GM23338 (cell line): ENCODE results near the gene PLCH2. TPM values are rescaled to one million over a fixed set of nuclear protein-coding genes. Genes with fewer than 3 reads are reported as not detected.

ENCODE experiments used
- ATAC-seq: fragments of 200-7000 bp; cut with Tn5 transposase; 3 replicates; pipeline ENCODE4 v1.9.1; 2020
- DNase-seq: peaks from one replicate; pipeline ENCODE4 v3.0.0-alpha.2; 2015; ENCODE audit warnings: low spot score
- H2AFZ ChIP-seq: fragments of 200-600 bp; sonication (generic); 2 replicates; pipeline ENCODE4 v1.8.0; 2016; ENCODE audit warnings: antibody characterized with exemption, mild to moderate bottlenecking, moderate library complexity
- H3F3A ChIP-seq: fragments of 200-600 bp; sonication (generic); replicated peaks from 2 replicates; pipeline ENCODE4 v1.8.0; 2017; ENCODE audit warnings: antibody characterized with exemption, mixed run types, low read depth
- H3K27ac ChIP-seq: fragments of 200-600 bp; sonication (generic); 2 replicates; pipeline ENCODE4 v1.6.1; 2016; ENCODE audit warnings: low read depth
- H3K27me3 ChIP-seq: fragments of 200-600 bp; sonication (generic); 2 replicates; pipeline ENCODE4 v1.8.0; 2016; ENCODE audit warnings: mild to moderate bottlenecking, mixed run types, moderate library complexity; ENCODE audit not compliant: insufficient read depth
- H3K36me3 ChIP-seq: fragments of 200-600 bp; sonication (generic); 2 replicates; pipeline ENCODE4 v1.8.0; 2016; ENCODE audit warnings: mild to moderate bottlenecking; ENCODE audit not compliant: insufficient read depth
- H3K4me1 ChIP-seq: fragments of 200-600 bp; sonication (generic); 2 replicates; pipeline ENCODE4 v1.8.0; 2016; ENCODE audit warnings: mild to moderate bottlenecking, moderate library complexity; ENCODE audit not compliant: insufficient read depth
- H3K4me2 ChIP-seq: fragments of 200-600 bp; sonication (generic); 2 replicates; pipeline ENCODE4 v1.7.1; 2017; ENCODE audit warnings: mixed run types
- H3K4me3 ChIP-seq: fragments of 200-600 bp; sonication (generic); 2 replicates; pipeline ENCODE4 v1.6.1; 2016; ENCODE audit warnings: mixed run types
- H3K79me2 ChIP-seq: fragments of 200-600 bp; sonication (generic); replicated peaks from 2 replicates; pipeline ENCODE4 v1.8.0; 2017; ENCODE audit warnings: mild to moderate bottlenecking; ENCODE audit not compliant: insufficient read depth
- H3K9me2 ChIP-seq: fragments of 200-600 bp; sonication (generic); 2 replicates; pipeline ENCODE4 v1.8.0; 2017; ENCODE audit not compliant: insufficient read depth
- H4K20me1 ChIP-seq: fragments of 200-600 bp; sonication (generic); replicated peaks from 2 replicates; pipeline ENCODE4 v1.8.0; 2017; ENCODE audit warnings: mild to moderate bottlenecking; ENCODE audit not compliant: insufficient read depth
- H3K27ac Mint-ChIP-seq: 2 replicates; pipeline ENCODE4 v1.8.0; 2020; ENCODE audit warnings: inconsistent platforms, mild to moderate bottlenecking, moderate library complexity, mixed read lengths
- H3K27me3 Mint-ChIP-seq: 3 replicates; pipeline ENCODE4 v1.8.0; 2022; ENCODE audit warnings: low read depth, mild to moderate bottlenecking, moderate library complexity, mixed read lengths, inconsistent platforms; ENCODE audit not compliant: insufficient read depth, poor library complexity
- H3K36me3 Mint-ChIP-seq: 3 replicates; pipeline ENCODE4 v1.8.0; 2021; ENCODE audit warnings: low read depth, mild to moderate bottlenecking, inconsistent platforms, moderate library complexity, mixed read lengths
- H3K4me1 Mint-ChIP-seq: 3 replicates; pipeline ENCODE4 v1.8.0; 2020; ENCODE audit warnings: mild to moderate bottlenecking, inconsistent platforms, mixed read lengths
- H3K4me3 Mint-ChIP-seq: 3 replicates; pipeline ENCODE4 v1.8.0; 2021; ENCODE audit warnings: moderate library complexity, mild to moderate bottlenecking, inconsistent platforms, mixed read lengths
- H3K9me3 Mint-ChIP-seq: 3 replicates; pipeline ENCODE4 v1.8.0; 2020; ENCODE audit warnings: moderate library complexity, mild to moderate bottlenecking, inconsistent platforms, mixed read lengths
- EZH2 ChIP-seq: fragments of 200-600 bp; sonication (generic); IDR thresholded peaks from one replicate; pipeline ENCODE4 v1.8.0; 2017; ENCODE audit warnings: antibody characterized with exemption, mild to moderate bottlenecking, low read depth; ENCODE audit not compliant: unreplicated experiment
- EZH2phosphoT487 ChIP-seq: fragments of 200-600 bp; sonication (generic); IDR thresholded peaks from one replicate; pipeline ENCODE4 v1.8.1; 2018; ENCODE audit warnings: antibody characterized with exemption; ENCODE audit not compliant: unreplicated experiment
- STAT1 ChIP-seq: IDR thresholded peaks from one replicate; pipeline ENCODE4 v1.6.1; 2016; ENCODE audit warnings: antibody characterized with exemption; ENCODE audit not compliant: unreplicated experiment
- ZNF114 ChIP-seq: fragments of 250-450 bp; sonication (Bioruptor Pico); IDR thresholded peaks from 2 replicates; pipeline ENCODE4 v1.5.0; 2020; ENCODE audit warnings: mild to moderate bottlenecking, moderate library complexity
- ZNF331 ChIP-seq: fragments of 250-450 bp; sonication (Bioruptor Pico); IDR thresholded peaks from 2 replicates; pipeline ENCODE4 v1.5.0; 2020; ENCODE audit warnings: low read depth, mild to moderate bottlenecking, moderate library complexity
- polyA plus RNA-seq: library from polyadenylated mRNA; unstranded; fragments of >200 nt; fragmentation: Nextera tagmentation; extraction: Ambion mirVana; gene quantifications from 2 replicates; pipeline ENCODE4 v1.2.1, GENCODE V29; 2016
- total RNA-seq: library from RNA; depleted of rRNA; stranded (reverse); fragments of >200 nt; shearing (Covaris generic); gene quantifications from 2 replicates; pipeline ENCODE4 v1.2.3, GENCODE V29; 2014
- TF ChIP-seq, protein P1 (sequence below): IDR thresholded peaks from 2 replicates; pipeline ENCODE4 v1.6.1; 2016; ENCODE audit warnings: antibody characterized with exemption
- TF ChIP-seq, protein P2 (sequence below): IDR thresholded peaks from one replicate; pipeline ENCODE4 v1.6.1; 2018; ENCODE audit warnings: antibody characterized with exemption; ENCODE audit not compliant: unreplicated experiment
- TF ChIP-seq, protein P3 (sequence below): fragments of 250-450 bp; sonication (Bioruptor Pico); IDR thresholded peaks from 2 replicates; pipeline ENCODE4 v1.5.0; 2020; ENCODE audit warnings: mild to moderate bottlenecking, moderate library complexity

PLCH2 gene
- total and polyA plus RNA-seq, 2 experiments from 2014 or later: 0.31 TPM; not detected in 1

DNA sequence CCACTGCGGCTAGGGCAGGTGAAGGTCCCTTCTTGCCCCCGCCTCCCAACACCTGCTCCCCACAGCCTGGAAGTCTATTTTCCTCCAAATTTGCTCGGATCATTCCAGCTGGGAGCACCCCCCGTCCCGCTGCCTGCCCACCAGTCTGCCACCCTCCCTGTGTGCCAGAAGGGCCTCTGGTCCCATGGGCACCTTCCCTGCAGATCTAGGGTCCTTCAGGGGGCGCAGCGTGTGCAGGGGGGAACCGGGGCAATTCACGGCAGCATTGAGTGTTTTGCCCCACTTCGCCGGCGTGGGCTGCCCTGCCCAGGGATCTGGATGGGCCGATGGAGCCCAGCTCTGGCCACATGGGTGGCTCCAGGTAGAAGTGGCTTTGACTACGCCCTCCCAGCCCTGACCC, 37.4 kb upstream of the PLCH2 start:
- no peaks in the 10 kb centered on the region for H4K20me1 ChIP-seq
- no peak overlapping the region for H3K4me2 ChIP-seq
- no peaks in the 10 kb centered on the region for H3K9me3 Mint-ChIP-seq
- no peak overlapping the region for H3K4me3 ChIP-seq
- H3K27me3 ChIP-seq: peaks cover 11% of the 10 kb centered on the region
- H3K9me2 ChIP-seq: no peaks in the 10 kb centered on the region
- H3K27ac ChIP-seq: no peak overlapping the region
- H3K27me3 Mint-ChIP-seq: peaks cover 6% of the 10 kb centered on the region
- ATAC-seq: no peak
- H3K79me2 ChIP-seq: no peaks in the 10 kb centered on the region
- H3F3A ChIP-seq: no peaks in the 10 kb centered on the region
- no peaks in the 10 kb centered on the region for H3K36me3 Mint-ChIP-seq
- H3K4me1 Mint-ChIP-seq: no peaks in the 10 kb centered on the region
- no peak overlapping the region for H3K4me3 Mint-ChIP-seq
- no peak overlapping the region for H2AFZ ChIP-seq
- H3K4me1 ChIP-seq: no peaks in the 10 kb centered on the region
- H3K36me3 ChIP-seq: no peaks in the 10 kb centered on the region
- H3K27ac Mint-ChIP-seq: no peak overlapping the region
- DNase-seq: no peak
- no peak for TF ChIP-seq EZH2phosphoT487
- TF ChIP-seq, protein P1, sequence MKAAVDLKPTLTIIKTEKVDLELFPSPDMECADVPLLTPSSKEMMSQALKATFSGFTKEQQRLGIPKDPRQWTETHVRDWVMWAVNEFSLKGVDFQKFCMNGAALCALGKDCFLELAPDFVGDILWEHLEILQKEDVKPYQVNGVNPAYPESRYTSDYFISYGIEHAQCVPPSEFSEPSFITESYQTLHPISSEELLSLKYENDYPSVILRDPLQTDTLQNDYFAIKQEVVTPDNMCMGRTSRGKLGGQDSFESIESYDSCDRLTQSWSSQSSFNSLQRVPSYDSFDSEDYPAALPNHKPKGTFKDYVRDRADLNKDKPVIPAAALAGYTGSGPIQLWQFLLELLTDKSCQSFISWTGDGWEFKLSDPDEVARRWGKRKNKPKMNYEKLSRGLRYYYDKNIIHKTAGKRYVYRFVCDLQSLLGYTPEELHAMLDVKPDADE: no peak
- no peak for TF ChIP-seq EZH2
- TF ChIP-seq, protein P2, sequence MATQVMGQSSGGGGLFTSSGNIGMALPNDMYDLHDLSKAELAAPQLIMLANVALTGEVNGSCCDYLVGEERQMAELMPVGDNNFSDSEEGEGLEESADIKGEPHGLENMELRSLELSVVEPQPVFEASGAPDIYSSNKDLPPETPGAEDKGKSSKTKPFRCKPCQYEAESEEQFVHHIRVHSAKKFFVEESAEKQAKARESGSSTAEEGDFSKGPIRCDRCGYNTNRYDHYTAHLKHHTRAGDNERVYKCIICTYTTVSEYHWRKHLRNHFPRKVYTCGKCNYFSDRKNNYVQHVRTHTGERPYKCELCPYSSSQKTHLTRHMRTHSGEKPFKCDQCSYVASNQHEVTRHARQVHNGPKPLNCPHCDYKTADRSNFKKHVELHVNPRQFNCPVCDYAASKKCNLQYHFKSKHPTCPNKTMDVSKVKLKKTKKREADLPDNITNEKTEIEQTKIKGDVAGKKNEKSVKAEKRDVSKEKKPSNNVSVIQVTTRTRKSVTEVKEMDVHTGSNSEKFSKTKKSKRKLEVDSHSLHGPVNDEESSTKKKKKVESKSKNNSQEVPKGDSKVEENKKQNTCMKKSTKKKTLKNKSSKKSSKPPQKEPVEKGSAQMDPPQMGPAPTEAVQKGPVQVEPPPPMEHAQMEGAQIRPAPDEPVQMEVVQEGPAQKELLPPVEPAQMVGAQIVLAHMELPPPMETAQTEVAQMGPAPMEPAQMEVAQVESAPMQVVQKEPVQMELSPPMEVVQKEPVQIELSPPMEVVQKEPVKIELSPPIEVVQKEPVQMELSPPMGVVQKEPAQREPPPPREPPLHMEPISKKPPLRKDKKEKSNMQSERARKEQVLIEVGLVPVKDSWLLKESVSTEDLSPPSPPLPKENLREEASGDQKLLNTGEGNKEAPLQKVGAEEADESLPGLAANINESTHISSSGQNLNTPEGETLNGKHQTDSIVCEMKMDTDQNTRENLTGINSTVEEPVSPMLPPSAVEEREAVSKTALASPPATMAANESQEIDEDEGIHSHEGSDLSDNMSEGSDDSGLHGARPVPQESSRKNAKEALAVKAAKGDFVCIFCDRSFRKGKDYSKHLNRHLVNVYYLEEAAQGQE: no peak
- TF ChIP-seq, protein P3, sequence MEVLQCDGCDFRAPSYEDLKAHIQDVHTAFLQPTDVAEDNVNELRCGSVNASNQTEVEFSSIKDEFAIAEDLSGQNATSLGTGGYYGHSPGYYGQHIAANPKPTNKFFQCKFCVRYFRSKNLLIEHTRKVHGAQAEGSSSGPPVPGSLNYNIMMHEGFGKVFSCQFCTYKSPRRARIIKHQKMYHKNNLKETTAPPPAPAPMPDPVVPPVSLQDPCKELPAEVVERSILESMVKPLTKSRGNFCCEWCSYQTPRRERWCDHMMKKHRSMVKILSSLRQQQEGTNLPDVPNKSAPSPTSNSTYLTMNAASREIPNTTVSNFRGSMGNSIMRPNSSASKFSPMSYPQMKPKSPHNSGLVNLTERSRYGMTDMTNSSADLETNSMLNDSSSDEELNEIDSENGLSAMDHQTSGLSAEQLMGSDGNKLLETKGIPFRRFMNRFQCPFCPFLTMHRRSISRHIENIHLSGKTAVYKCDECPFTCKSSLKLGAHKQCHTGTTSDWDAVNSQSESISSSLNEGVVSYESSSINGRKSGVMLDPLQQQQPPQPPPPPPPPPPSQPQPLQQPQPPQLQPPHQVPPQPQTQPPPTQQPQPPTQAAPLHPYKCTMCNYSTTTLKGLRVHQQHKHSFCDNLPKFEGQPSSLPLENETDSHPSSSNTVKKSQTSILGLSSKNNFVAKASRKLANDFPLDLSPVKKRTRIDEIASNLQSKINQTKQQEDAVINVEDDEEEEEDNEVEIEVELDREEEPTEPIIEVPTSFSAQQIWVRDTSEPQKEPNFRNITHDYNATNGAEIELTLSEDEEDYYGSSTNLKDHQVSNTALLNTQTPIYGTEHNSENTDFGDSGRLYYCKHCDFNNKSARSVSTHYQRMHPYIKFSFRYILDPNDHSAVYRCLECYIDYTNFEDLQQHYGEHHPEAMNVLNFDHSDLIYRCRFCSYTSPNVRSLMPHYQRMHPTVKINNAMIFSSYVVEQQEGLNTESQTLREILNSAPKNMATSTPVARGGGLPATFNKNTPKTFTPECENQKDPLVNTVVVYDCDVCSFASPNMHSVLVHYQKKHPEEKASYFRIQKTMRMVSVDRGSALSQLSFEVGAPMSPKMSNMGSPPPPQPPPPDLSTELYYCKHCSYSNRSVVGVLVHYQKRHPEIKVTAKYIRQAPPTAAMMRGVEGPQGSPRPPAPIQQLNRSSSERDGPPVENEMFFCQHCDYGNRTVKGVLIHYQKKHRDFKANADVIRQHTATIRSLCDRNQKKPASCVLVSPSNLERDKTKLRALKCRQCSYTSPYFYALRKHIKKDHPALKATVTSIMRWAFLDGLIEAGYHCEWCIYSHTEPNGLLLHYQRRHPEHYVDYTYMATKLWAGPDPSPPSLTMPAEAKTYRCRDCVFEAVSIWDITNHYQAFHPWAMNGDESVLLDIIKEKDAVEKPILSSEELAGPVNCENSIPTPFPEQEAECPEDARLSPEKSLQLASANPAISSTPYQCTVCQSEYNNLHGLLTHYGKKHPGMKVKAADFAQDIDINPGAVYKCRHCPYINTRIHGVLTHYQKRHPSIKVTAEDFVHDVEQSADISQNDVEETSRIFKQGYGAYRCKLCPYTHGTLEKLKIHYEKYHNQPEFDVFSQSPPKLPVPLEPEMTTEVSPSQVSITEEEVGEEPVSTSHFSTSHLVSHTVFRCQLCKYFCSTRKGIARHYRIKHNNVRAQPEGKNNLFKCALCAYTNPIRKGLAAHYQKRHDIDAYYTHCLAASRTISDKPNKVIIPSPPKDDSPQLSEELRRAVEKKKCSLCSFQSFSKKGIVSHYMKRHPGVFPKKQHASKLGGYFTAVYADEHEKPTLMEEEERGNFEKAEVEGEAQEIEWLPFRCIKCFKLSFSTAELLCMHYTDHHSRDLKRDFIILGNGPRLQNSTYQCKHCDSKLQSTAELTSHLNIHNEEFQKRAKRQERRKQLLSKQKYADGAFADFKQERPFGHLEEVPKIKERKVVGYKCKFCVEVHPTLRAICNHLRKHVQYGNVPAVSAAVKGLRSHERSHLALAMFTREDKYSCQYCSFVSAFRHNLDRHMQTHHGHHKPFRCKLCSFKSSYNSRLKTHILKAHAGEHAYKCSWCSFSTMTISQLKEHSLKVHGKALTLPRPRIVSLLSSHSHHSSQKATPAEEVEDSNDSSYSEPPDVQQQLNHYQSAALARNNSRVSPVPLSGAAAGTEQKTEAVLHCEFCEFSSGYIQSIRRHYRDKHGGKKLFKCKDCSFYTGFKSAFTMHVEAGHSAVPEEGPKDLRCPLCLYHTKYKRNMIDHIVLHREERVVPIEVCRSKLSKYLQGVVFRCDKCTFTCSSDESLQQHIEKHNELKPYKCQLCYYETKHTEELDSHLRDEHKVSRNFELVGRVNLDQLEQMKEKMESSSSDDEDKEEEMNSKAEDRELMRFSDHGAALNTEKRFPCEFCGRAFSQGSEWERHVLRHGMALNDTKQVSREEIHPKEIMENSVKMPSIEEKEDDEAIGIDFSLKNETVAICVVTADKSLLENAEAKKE: no peak
- TF ChIP-seq ZNF114: no peak
- TF ChIP-seq ZNF331 (CRISPR knock-in tag): no peak
- TF ChIP-seq STAT1: no peak
